Endothelial cell of umbilical vein (primary cell): Measurements from ENCODE around the gene SCYL3. TPM values are rescaled to one million over a fixed set of nuclear protein-coding genes. Genes with fewer than 3 reads are reported as not detected.

ENCODE experiments used
- Bru-seq: library from RNA; stranded (reverse); fragments of 400-500 nt; gene quantifications from one replicate; lab custom pipeline; 2021; lab: Mats Ljungman, UMichigan
- BruChase-seq, 2 experiments: library from RNA; stranded (reverse); fragments of 400-500 nt; gene quantifications; one replicate each; lab custom pipeline; 2021; lab: Mats Ljungman, UMichigan
- BruUV-seq: library from RNA; stranded (reverse); fragments of 400-500 nt; replicated peaks from 2 replicates; lab custom pipeline; 2021; lab: Mats Ljungman, UMichigan
- CTCF ChIA-PET: fragments of 300-600, 350-600 bp; sonication (Branson Sonifier 250); formaldehyde crosslinking; loops from one replicate; lab custom pipeline; 2021; ENCODE audit warnings: antibody characterized with exemption, inconsistent platforms; lab: Charles Lee
- POLR2A ChIA-PET: fragments of 300-600, 350-600 bp; sonication (Branson Sonifier 250); formaldehyde crosslinking; loops from one replicate; lab custom pipeline; 2021; ENCODE audit warnings: antibody characterized with exemption, inconsistent platforms; lab: Charles Lee
- DNase-seq: peaks from one replicate; pipeline ENCODE4 v3.0.0-alpha.2; 2011; ENCODE audit warnings: low read depth, low spot score
- FAIRE-seq: peaks from 2 replicates; lab custom pipeline; 2011; peaks lifted over from hg19 to GRCh38; lab: Jason Lieb, UNC
- H2AFZ ChIP-seq: 2 replicates; pipeline ENCODE4 v1.6.0; 2012; ENCODE audit warnings: low read depth, low read length, control low read depth, inconsistent platforms
- H3K27ac ChIP-seq: 2 replicates; pipeline ENCODE4 v1.5.1; 2011; ENCODE audit warnings: low read depth, mild to moderate bottlenecking, control low read depth, low read length, moderate library complexity; ENCODE audit not compliant: insufficient read depth
- H3K27me3 ChIP-seq, 2 experiments: 2 replicates each; pipeline versions ENCODE4 v1.6.0 to v1.6.1; 2011; ENCODE audit warnings: low read length in 2 of 2, mixed read lengths in 1 of 2; ENCODE audit not compliant: control insufficient read depth in 2 of 2, insufficient read depth in 2 of 2
- H3K36me3 ChIP-seq, 2 experiments: 2 replicates in 1 of 2; 3 replicates in 1 of 2; pipeline ENCODE4 v1.5.1; 2011; ENCODE audit warnings: low read length in 2 of 2, mild to moderate bottlenecking in 1 of 2, moderate library complexity in 1 of 2; ENCODE audit not compliant: control insufficient read depth in 2 of 2, insufficient read depth in 2 of 2; ENCODE audit errors: extremely low read depth in 1 of 2
- H3K4me1 ChIP-seq: 3 replicates; pipeline ENCODE4 v1.5.1; 2011; ENCODE audit warnings: mild to moderate bottlenecking, low read length; ENCODE audit not compliant: control insufficient read depth, insufficient read depth; ENCODE audit errors: extremely low read depth
- H3K4me2 ChIP-seq: 2 replicates; pipeline ENCODE4 v1.6.1; 2011; ENCODE audit warnings: low read length, control low read depth, mixed read lengths; ENCODE audit not compliant: insufficient read depth
- H3K4me3 ChIP-seq, 3 experiments: fragments of 200-600 bp in 1 of 3; sonication (generic), shearing (Covaris generic) in 1 of 3; replicated peaks in 1 of 3; 2 replicates each; pipeline ENCODE4 v1.5.1; 2011 to 2016; ENCODE audit warnings: control low read depth in 3 of 3, low read length in 3 of 3, mild to moderate bottlenecking in 2 of 3, inconsistent platforms in 1 of 3, low read depth in 1 of 3, moderate library complexity in 1 of 3; ENCODE audit not compliant: insufficient read depth in 1 of 3
- H3K79me2 ChIP-seq: 2 replicates; pipeline ENCODE4 v1.6.0; 2012; ENCODE audit warnings: low read length, inconsistent platforms; ENCODE audit not compliant: control insufficient read depth, insufficient read depth
- H3K9ac ChIP-seq: replicated peaks from 2 replicates; pipeline ENCODE3; 2011; ENCODE audit warnings: low read length, control low read depth; ENCODE audit not compliant: insufficient read depth; ENCODE audit errors: extremely low read depth
- H3K9me1 ChIP-seq: replicated peaks from 3 replicates; pipeline ENCODE4 v1.6.0; 2011; ENCODE audit warnings: mild to moderate bottlenecking, low read length; ENCODE audit not compliant: control insufficient read depth, insufficient read depth; ENCODE audit errors: extremely low read depth
- H3K9me3 ChIP-seq: replicated peaks from 2 replicates; pipeline ENCODE4 v1.5.1; 2012; ENCODE audit warnings: low read length, inconsistent platforms; ENCODE audit not compliant: control insufficient read depth, insufficient read depth
- H4K20me1 ChIP-seq: replicated peaks from 2 replicates; pipeline ENCODE3; 2011; ENCODE audit warnings: mild to moderate bottlenecking, low read length; ENCODE audit not compliant: control insufficient read depth, insufficient read depth; ENCODE audit errors: extremely low read depth
- EZH2 ChIP-seq: IDR thresholded peaks from 2 replicates; pipeline ENCODE4 v1.6.1; 2012; ENCODE audit warnings: borderline replicate concordance, low read depth, mild to moderate bottlenecking, moderate library complexity, low read length, inconsistent platforms; ENCODE audit not compliant: severe bottlenecking
- FOS ChIP-seq: IDR thresholded peaks from 2 replicates; pipeline ENCODE4 v1.6.1; 2011; ENCODE audit warnings: mild to moderate bottlenecking, low read length, moderate library complexity, borderline replicate concordance; ENCODE audit not compliant: insufficient read depth
- GATA2 ChIP-seq: IDR thresholded peaks from 2 replicates; pipeline ENCODE4 v1.7.0; 2011; ENCODE audit warnings: low read depth, mild to moderate bottlenecking, moderate library complexity, mixed read lengths, low read length; ENCODE audit not compliant: insufficient read length, insufficient read depth
- JUN ChIP-seq: IDR thresholded peaks from 2 replicates; pipeline ENCODE4 v1.6.1; 2011; ENCODE audit warnings: borderline replicate concordance, low read depth; ENCODE audit not compliant: insufficient read length, insufficient read depth
- MYC ChIP-seq: IDR thresholded peaks from one replicate; pipeline ENCODE4 v1.6.1; 2011; ENCODE audit warnings: mild to moderate bottlenecking, low read depth, low read length
- POLR2A ChIP-seq: IDR thresholded peaks from 2 replicates; pipeline ENCODE4 v1.6.1; 2012; ENCODE audit warnings: low read depth, mild to moderate bottlenecking, control low read depth, low read length
- POLR2AphosphoS5 ChIP-seq: IDR thresholded peaks from 2 replicates; pipeline ENCODE4 v1.6.1; 2012; ENCODE audit warnings: low read depth, mild to moderate bottlenecking, control low read depth, low read length, moderate library complexity; ENCODE audit not compliant: insufficient read depth
- dilution Hi-C: fragments of 300-500 bp; cut with MboI; formaldehyde crosslinking; loops from one replicate; pipeline ENCODE4 v1.15.0; 2019; ENCODE audit warnings: low sequenced_read_pairs; ENCODE audit not compliant: extremely low pct_ligation_motif_present
- intact Hi-C: fragments of 100-400 bp; cut with micrococcal nuclease; formaldehyde crosslinking; loops from one replicate; pipeline ENCODE4 v1.10.0; 2022
- long read RNA-seq: library from polyadenylated mRNA; stranded (forward); transcript quantifications from one replicate; pipeline ENCODE4 v2.0.0, GENCODE V29; 2021
- polyA minus RNA-seq, 3 experiments: library from RNA; depleted of rRNA, polyadenylated mRNA; stranded (reverse); fragments of >200 nt; gene quantifications; 1 replicate in 1 of 3; 2 replicates in 2 of 3; pipeline ENCODE4 v1.2.3, GENCODE V29; 2011
- polyA plus RNA-seq, 4 experiments: library from polyadenylated mRNA; depleted of rRNA in 3 of 4; stranded (reverse) in 3 of 4; unstranded in 1 of 4; fragments of >200 nt; gene quantifications; 2 replicates each; pipeline versions ENCODE4 v1.2.1 to v1.2.3, GENCODE V29; 2011 to 2012; ENCODE audit warnings: missing spikeins in 1 of 4
- total RNA-seq: library from RNA; stranded (reverse); gene quantifications from 2 replicates; pipeline ENCODE4 v1.2.3, GENCODE V29; 2021
- TF ChIP-seq, protein P1 (sequence below): IDR thresholded peaks from 2 replicates; pipeline ENCODE4 v1.6.1; 2011; ENCODE audit not compliant: insufficient read depth, insufficient read length
- TF ChIP-seq, protein P2 (sequence below), 2 donors: IDR thresholded peaks; 1 replicate in 1 of 2; 2 replicates in 1 of 2; pipeline ENCODE4 v1.5.1; 2011; ENCODE audit warnings: low read length in 2 of 2, mild to moderate bottlenecking in 2 of 2, moderate library complexity in 2 of 2, control low read depth in 1 of 2, inconsistent platforms in 1 of 2, low read depth in 1 of 2; ENCODE audit not compliant: insufficient read depth in 1 of 2; ENCODE audit errors: extremely low read depth in 1 of 2

SCYL3 gene, protein sequence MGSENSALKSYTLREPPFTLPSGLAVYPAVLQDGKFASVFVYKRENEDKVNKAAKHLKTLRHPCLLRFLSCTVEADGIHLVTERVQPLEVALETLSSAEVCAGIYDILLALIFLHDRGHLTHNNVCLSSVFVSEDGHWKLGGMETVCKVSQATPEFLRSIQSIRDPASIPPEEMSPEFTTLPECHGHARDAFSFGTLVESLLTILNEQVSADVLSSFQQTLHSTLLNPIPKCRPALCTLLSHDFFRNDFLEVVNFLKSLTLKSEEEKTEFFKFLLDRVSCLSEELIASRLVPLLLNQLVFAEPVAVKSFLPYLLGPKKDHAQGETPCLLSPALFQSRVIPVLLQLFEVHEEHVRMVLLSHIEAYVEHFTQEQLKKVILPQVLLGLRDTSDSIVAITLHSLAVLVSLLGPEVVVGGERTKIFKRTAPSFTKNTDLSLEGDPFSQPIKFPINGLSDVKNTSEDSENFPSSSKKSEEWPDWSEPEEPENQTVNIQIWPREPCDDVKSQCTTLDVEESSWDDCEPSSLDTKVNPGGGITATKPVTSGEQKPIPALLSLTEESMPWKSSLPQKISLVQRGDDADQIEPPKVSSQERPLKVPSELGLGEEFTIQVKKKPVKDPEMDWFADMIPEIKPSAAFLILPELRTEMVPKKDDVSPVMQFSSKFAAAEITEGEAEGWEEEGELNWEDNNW
- 5.6 and 6.2 TPM in 2 replicates for total RNA-seq
- 2.7 and 3.3 TPM in 2 replicates for polyA plus RNA-seq
- polyA plus RNA-seq (2011; cell fraction: cytosol; rRNA removed), result 3.1 and 3.7 TPM in 2 replicates
- 8.8 and 9.7 TPM in 2 replicates for polyA plus RNA-seq (2011; cell fraction: nucleus; rRNA removed)
- polyA plus RNA-seq (2012), result 2.6 and 2.7 TPM in 2 replicates
- 9.2 and 12.9 TPM in 2 replicates for polyA minus RNA-seq
- polyA minus RNA-seq (2011; cell fraction: cytosol; rRNA and poly(A)+ RNA removed), result 3.6 TPM
- polyA minus RNA-seq (2011; cell fraction: nucleus; rRNA and poly(A)+ RNA removed), result 7.0 and 11.2 TPM in 2 replicates
- Bru-seq, nascent RNA, result percentile 70 among the genes with signal in this experiment
- percentile 48 among the genes with signal in this experiment for BruChase-seq, experiment 1, labeled RNA remaining after a 6-hour chase
- BruChase-seq, experiment 2, labeled RNA remaining after a 2-hour chase, result percentile 54 among the genes with signal in this experiment
- long read RNA-seq, full-length matches to known transcripts, result 3 of 14 reads
- long read RNA-seq, partial matches to known transcripts, result 4 of 14 reads
- long read RNA-seq, other reads (novel, unspliced or antisense), result 7 of 14 reads

- Histone ChIP-seq H3K4me3 (peak within 1 kb of the TSS; percentile 74 to 94 (median 93)), H3K4me1 (peaks cover 16% of the 10 kb centered on the region), H4K20me1 (no peaks in the 10 kb centered on the region), H3K9me1 (no peaks in the 10 kb centered on the region), H3K9me3 (no peaks in the 10 kb centered on the region), H3K36me3 (no peaks in the 10 kb centered on the region), H3K79me2 (peaks cover 22% of the 10 kb centered on the region), H3K27me3 (peaks cover 12 to 20% of the 10 kb centered on the region in 2 experiments), H3K27ac (peak within 1 kb of the TSS; percentile 100), H2AFZ (peak within 1 kb of the TSS; percentile 95), H3K4me2 (peak within 1 kb of the TSS; percentile 100), H3K9ac (peak within 1 kb of the TSS; percentile 99)
- peak; percentile 98 for DNase-seq
- CTCF ChIA-PET, result interaction anchor here (0.7 to 2.4 kb wide), 8 partner anchors 13 to 795 kb away, joined by 3 to 7 read pairs (median 4); partner anchors contain the start of gene F5
- dilution Hi-C loops (no loop called here), intact Hi-C loops (loop anchor here (1.0 to 5.0 kb wide), 7 partner anchors 48 to 787 kb away; partner anchors contain the start of genes ATP1B1, GORAB, KIFAP3 and METTL18)
- POLR2A ChIA-PET, result interaction anchor here (0.5 kb wide), 1 partner anchor 75 kb away, joined by 3 read pairs; no protein-coding TSS in a partner anchor
- no peak for TF ChIP-seq EZH2
- peak; percentile 86 for TF ChIP-seq JUN
- TF ChIP-seq FOS, result peak; percentile 6
- TF ChIP-seq MYC, result peak; percentile 59
- TF ChIP-seq GATA2, result no peak
- peak; percentile 59 for TF ChIP-seq POLR2AphosphoS5
- TF ChIP-seq, protein P1, sequence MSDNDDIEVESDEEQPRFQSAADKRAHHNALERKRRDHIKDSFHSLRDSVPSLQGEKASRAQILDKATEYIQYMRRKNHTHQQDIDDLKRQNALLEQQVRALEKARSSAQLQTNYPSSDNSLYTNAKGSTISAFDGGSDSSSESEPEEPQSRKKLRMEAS, result no peak
- TF ChIP-seq, protein P2, sequence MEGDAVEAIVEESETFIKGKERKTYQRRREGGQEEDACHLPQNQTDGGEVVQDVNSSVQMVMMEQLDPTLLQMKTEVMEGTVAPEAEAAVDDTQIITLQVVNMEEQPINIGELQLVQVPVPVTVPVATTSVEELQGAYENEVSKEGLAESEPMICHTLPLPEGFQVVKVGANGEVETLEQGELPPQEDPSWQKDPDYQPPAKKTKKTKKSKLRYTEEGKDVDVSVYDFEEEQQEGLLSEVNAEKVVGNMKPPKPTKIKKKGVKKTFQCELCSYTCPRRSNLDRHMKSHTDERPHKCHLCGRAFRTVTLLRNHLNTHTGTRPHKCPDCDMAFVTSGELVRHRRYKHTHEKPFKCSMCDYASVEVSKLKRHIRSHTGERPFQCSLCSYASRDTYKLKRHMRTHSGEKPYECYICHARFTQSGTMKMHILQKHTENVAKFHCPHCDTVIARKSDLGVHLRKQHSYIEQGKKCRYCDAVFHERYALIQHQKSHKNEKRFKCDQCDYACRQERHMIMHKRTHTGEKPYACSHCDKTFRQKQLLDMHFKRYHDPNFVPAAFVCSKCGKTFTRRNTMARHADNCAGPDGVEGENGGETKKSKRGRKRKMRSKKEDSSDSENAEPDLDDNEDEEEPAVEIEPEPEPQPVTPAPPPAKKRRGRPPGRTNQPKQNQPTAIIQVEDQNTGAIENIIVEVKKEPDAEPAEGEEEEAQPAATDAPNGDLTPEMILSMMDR (IDR thresholded peaks at IDR 0.05; ENCODE audit: extremely low read depth in 1 of 2, insufficient read depth in 1 of 2, low read depth in 1 of 2, low read length in 2 of 2), result no peak
- peak; percentile 68 for TF ChIP-seq POLR2A
- no TSS peak for BruUV-seq
- FAIRE-seq, result peak; percentile 97
These were observed at the start of gene SCYL3 for GRCh38 chr1:169893645-169894423. Gene SCYL3 (minus strand): TSS chr1:169893896. CDS start chr1:169888840, 5,056 bp downstream.
